GM21381 (cell line): ENCODE measurements around the gene CFAP299.
"Not testable (repeated sequence)": the region's sequence is repeated elsewhere in the genome, so short reads cannot be mapped to it uniquely, and the experiment has no call there.

ENCODE experiments used
- ATAC-seq: cut with Tn5 transposase; IDR thresholded peaks from one replicate; pipeline ENCODE4 v1.9.1; 2021; ENCODE audit warnings: mild to moderate bottlenecking, moderate library complexity; ENCODE audit not compliant: unreplicated experiment

CFAP299 gene

DNA sequence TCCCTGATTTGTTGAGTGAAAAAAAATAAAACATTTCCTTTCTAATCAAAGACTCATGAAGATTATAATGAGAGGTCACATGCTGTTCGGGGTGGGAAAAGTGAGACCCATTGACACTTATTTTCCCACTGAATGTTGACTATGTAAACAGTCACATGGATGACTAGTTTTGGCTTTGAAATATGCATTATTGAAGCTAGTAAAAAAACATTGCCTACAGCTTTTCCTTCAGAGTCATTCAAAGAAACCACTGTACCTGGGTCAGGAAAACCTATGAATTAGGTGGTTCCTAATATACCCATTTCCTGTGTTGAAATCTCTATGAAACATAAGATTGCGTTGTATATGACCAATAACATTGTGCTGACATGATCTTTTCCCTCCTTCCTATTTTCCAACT is 251.2 kb downstream of the CFAP299 start:
- ATAC-seq: no peak

DNA sequence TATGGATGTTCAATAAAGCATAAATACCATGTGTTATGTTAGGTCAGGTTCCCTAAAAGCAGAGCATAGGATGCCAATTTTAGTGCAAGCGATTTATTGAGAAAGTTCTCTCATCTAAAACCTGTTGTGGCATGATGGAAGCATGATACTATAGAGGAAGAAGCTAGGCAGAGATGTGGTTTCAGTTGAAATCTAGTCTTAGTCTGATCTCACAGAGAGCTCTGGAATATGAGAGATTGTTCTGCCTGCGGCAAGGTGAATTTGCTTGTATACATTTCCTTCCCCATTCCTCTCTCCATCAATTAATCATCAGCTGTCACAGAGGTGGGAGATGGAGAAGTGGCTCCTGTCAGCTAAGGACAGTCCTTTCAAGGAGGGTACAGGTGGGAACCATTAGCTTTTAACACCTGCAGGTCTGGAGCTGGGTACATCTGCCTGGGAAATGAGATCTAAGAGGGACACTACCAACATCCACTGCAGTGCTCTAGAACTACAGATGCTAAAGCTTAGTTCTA is 252.4 kb downstream of the CFAP299 start:
- no peak for ATAC-seq

DNA sequence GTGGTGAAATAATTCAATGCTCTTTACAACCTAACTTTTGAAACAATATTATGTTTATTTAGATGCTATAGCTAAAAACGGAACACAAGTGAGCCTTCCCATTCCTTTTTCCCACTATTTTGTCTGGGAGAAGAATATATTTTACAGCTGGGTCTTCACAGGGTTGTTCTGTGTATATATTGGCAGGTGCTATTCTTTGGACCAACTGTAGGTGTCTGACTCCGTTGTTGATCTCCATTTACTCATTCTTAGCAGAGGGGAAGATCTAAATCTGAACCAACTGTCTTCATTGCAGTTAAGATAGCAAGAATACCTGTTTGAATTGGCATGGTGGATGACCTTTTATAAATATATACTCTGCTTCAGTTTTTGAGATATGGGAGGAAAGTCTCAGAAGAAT is 257.4 kb downstream of the CFAP299 start:
- no peak for ATAC-seq

DNA sequence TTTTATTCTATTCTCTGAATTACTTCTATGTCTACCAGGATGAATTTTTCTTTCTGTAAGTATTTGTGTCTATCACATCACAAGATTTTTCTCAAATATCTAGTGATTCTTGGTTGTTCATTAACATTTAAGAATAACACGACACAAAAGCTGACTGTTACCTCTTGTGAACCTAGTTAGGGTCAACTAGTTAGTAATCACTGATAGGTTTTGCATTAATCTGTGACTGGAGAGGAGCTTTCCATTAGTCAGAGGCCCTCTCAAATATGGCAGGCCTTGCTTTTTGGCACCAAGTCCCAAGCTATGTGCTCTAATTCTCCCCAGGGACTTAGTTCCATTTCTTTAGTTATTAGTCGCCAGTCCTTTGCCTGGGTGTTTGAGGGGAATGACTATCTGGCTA is 259.2 kb downstream of the CFAP299 start:
- ATAC-seq: no peak

DNA sequence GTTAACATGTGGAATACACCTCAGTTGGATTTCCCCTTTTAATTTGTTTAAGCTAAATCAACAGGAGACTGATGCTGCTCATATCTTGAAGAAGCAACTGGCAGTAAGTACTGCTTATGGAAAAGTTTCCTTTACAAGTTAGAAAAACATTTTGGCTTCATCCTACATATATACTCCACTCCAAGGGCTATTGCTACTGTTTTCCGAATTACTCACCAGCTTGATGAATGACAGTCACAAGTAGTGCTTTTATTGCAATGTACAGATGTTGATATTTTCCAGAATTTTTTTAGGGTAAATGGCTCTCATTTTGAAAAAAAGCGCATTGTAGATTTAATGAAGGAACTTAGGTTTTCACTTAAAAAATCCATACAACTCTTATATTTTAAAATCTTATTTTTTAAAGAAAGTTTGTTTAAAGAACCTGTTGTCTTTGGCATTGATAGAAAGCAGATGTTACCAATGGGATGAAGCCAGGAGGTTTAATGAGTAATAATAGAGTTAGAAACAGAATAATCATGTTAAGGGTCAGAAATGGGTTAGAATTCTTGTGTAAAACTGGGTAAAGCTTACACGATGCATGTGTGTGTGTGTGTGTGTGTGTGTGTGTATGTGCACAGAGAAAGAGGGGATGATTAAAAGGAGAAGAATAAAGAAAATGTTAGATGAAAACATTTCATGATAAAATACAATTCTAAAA is 272.9 kb downstream of the CFAP299 start:
- no peak for ATAC-seq

DNA sequence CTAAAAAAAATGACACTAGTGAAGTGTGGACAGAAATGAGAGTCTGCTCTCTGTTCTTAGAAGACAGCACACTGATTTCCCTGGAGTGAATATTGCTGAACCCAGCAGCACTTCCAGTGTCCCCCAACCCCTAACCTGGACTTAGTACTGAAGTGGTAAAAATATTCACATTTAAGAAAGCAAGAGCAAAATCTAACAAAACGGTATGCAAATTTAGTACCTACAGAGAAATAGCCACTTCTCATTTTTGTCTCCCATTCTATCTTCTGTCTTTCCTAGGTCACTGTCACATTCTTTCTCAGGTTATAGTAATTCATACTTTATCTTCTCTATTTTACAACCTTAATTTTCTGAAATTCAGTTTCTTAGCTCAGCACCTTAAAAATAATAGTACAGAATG is 274.7 kb downstream of the CFAP299 start:
- ATAC-seq: no peak

DNA sequence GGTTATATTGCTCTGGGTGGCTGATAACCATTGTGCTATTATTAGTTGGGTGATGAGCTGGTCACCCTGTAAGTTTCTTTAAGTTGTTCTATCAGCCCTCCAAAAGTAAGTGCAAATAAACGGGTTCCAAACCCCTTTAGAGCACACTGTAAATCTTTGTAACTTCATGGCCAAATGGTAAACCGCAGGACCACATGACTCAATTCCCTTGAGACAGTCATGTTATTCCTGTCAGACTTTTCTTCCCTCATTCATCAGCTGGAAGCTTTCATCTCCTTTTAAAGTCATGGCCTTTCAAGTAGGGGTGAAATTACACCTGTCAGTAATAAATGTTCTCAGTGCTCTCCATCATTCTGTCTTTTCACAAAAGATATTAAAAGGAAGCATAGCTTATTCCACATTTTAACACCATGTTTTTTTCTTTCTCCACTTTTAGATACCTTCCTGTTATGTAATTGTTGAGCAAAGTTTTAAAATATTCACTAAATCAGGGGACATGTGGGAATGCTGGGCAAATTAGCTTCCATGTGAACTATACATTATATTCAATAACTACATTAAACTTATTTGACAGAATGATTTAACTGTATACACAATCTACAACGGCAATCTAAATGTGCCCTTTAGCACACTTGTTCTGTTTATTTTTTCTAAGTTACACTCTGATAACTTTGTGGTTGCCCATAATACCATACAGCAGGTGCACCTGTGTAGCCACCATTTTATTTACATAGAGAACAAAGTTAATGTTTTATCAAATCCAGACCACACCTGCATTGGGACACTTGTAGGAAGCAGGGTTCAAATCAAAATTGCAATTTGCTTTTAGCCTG is 275.5 kb downstream of the CFAP299 start:
- peak; percentile 85 for ATAC-seq

DNA sequence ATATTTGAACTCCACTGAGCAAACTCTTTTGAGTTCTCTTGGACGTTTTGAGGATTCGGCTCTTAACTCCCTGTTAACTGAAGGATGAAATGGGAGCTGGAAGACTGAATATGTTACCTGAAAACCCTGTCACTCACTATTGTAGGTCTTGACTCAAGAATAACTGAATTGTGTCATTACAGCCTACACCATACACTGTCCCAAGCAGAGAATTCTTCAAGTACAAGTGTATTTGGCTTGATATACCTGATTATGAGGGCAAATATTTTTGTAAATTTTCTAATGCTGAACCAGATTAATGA is 276.1 kb downstream of the CFAP299 start:
- peak; percentile 6 for ATAC-seq

DNA sequence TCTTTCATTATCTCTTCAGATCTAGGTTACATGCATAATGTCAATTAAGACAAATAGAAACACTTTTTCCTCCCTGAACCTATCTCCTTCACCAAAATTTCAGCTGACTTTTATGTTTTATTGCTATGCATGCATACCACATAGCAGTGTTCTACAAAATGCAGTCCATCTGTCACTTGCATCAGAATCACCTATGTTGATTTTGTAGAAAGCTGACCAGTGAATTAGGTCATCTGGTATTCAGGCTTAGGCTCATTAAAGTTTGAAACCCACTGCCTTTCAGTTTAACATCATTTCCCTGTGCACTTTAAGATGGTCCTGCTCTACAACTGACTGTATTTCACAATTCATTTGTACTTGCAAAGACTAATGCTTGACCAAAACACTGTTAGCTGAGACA is 277.9 kb downstream of the CFAP299 start:
- ATAC-seq: no peak

DNA sequence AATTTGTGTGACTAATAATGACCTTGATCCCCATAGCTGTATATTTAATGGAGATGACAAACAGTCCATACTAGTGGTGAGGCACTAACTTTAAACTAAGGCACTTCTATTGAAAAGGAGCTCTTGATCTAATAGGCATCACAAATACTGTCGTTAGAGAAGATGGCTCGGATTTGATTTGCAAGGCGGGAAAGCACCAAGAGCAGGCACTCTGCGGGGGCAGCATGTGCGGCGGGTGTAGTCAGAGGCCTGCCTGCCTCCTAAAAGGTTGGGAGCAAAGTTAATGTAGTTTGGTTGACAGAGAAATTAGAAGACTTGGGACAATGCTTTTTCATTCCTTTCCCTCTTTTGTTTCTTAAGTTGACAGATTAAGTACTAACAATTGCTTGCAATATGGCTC is 278.8 kb downstream of the CFAP299 start:
- no peak for ATAC-seq

DNA sequence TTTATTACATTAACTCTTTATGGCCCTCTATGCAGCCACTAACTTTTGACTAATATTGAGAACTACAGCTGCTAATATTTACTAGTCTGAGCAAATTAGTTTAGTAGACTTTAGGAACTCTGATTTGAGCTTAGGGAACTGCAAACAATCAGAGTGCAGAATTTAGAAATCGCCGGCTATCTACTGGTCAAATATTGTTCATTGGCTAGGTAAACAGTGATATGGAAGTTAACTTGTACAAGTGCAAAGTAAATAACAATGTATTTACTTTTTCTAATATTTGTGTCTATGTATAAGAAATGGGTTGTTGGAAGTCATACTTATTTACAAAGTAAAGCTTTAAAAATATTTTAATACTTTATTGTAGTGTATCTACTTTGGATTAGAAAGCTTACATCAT is 279.6 kb downstream of the CFAP299 start:
- no peak for ATAC-seq

DNA sequence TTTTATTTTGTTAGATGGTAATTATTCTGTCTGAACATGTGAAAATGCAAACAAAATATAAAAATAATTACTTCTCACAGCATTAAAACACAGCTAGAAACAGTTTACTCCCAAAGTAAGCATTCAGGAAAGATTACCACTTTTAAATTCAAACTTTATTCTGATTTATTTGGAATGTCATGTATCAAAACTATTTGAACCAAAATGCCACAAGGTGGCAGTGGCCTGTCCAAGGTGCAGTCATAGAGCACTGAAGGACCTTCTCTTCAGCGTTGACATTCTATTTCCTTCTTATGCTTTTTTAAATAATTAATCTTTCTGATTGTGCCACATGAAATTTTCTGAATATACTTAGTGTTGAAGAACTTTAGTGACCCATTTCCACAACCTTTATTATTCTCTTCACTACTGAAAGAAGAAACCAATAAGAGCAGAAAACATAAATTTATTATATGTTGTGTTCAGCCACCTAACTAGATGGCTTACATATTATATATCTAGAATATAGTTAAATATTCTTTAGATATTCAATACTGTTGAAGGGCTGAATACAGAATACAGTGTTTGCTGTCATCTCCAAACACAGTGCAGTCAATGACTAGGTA is 283.6 kb downstream of the CFAP299 start:
- ATAC-seq: no peak

DNA sequence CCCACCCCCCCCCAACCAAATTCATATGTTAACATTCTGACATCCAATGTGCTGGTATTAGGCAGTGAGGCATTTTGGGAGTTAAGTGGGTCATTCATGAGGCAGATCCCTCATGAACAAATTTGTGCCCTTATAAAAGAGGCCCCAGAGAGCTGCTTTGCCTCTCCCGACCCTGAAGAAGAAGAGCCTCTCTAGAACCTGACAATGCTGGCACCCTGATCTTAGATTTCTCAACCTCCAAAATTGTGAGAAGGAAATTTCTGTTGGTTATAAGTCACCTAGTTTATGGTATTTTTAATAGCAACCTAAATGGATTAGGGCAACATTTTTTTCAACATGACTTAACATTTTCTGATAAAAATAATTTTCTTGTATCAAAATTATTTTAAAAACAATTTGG is 296.3 kb downstream of the CFAP299 start:
- ATAC-seq: no peak

DNA sequence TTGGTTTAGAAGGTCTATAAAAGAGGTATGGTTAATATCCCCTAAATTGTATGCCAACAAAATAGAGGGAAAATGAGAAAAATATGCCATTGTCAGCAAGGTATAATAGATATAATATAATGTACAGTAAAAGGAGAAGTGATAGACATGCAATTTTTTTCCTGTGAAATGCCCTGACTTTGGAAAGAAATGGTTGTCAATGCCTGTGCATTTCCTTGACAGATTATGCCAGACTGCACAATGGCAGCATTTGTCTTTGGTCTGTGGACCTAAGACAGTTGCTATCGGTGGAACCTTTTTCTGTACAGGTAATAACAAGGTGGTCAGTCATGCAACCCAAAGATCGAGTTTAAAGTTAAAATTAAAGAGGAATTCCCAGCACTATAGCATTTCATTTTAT is 301.7 kb downstream of the CFAP299 start:
- ATAC-seq: no peak

DNA sequence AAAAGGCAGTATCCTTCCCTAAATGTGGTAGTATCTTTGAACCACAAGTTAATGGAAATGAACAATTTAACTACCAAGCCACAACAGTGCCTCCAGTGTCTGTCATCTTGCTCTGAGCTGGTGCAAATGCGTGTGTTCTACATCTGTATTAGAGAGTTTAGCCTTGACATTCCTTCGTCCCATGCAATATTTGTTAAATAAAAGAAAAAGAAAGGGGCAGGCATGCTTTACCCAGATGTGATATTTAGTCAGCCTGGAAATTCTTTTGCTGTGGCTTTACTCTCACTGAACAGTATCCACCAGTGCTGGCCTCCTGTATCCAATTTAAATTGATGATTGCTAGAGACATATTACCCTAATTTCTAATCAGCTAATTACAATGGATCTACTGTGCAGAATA is 310.5 kb downstream of the CFAP299 start:
- ATAC-seq: no peak

DNA sequence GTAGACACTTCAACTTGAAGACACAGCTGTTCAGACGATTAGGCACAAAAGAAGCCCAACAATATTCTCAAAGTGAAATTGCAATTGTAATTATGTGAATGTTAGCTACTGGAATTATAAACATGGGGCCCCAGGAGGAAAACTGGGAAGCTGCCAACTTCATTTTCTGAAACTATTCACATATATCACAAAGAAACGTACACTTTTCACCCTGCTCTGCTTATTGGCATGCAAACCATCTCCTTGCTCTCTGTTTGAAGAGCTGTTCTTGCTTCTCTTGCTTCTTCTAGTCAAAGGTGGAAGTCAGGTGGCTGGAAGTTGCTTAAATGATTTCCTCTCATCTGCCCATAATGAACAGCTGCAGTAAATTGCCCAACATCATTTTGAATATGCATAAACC is 320.1 kb downstream of the CFAP299 start:
- no peak for ATAC-seq

DNA sequence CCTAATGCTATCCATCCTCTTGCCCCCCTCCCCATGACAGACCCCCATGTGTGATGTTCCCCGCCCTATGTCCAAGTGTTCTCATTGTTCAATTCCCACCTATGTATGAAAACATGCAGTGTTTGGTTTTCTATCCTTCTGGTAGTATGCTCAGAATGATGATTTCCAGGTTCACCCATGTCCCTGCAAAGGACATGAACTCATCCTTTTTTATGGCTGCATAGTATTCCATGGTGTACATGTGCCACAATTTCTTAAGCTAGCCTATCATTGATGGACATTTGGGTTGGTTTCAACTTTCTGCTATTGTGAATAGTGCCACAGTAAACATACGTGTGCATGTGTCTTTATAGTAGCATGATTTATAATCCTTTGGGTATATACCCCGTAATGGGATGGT is 334.6 kb downstream of the CFAP299 start:
- ATAC-seq: not testable (repeated sequence)

DNA sequence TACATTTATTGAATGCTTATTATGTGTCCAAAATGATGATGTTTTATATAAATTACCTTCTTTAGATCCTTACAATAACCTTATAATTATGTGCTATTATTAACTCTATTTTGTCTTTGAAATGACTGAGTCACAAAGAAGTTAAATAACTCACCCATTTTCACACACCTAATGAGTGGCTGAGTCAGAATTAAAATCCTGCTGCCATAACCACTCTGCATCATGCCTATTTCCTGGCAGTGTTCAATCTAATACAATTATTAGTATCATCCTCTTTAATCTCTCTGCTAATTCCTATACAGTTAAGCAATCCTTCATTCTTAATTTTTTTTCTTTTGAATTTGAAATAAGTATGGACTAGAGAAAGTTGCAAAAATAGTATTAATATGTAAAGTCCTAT is 342.9 kb downstream of the CFAP299 start:
- ATAC-seq: no peak

DNA sequence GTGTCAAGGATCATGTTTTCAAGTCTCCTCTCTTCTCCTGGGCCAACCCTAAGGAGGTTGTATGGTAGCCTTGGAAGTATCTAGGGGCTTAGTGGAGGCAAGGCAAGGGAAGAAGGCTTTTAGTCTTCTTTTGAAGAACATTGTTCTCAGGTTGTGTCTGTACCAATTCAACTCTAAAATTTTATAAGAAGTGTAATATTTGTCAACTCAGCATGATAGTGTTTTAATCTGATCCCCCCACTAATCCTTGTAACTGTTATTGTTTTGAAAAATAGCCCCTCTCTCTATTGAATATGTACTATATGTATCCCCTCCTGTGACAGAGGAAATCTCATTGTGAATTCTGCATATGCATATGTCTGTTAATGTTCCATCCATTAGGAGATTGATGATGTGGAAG is 345.4 kb downstream of the CFAP299 start:
- ATAC-seq: no peak

DNA sequence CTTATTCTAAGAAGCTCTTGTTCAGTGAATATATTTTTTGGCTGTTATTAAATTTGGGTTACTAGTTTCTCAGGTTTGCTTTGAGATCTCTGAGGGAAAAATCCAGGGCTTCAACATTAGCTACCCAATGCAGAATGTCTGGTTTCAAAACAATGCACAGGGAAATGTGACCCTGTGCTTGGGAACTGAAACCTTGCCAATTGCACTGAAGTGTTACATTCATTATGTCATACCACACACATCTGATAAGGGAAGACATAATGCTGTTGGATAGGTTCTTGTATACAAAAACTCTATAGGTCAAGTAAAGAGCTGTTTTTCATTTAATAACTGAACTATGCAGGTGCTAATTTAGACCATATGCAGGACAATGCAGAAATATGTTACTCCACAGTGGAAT is 349.7 kb downstream of the CFAP299 start:
- no peak for ATAC-seq

DNA sequence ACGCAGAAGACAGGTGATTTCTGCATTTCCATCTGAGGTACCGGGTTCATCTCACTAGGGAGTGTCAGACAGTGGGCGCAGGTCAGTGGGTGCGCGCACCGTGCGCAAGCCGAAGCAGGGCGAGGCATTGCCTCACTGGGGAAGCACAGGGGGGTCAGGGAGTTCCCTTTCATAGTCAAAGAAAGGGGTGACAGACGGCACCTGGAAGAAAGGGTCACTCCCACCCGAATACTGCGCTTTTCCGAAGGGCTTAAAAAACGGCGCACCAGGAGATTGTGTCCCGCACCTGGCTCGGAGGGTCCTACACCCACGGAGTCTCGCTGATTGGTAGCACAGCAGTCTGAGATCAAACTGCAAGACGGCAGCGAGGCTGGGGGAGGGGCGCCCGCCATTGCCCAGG is 352.2 kb downstream of the CFAP299 start:
- not testable (repeated sequence) for ATAC-seq

DNA sequence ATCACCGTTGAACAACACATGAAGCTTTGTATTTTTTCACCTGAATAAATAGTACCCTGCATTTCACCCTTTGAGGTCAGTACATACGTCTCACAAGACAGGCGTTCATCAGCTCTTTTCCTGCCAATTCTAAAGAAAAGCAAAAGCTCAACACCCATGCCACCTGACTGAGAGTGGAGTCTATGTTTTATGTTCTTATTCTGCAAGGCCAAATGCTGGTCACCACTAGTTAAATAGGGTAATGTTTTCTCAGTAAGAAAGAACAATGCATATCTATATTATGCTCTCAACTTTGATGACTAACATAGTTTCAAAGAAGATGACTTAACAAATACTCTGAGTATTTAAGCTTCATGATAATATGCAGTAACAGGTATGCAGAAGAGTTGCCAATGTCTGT is 358.6 kb downstream of the CFAP299 start:
- no peak for ATAC-seq
